RWPE1 (cell line): ENCODE data around the gene COL25A1.

ENCODE experiments used
- CTCF ChIA-PET: fragments of 350-600 bp; sonication (Branson Sonifier 250); formaldehyde crosslinking; extraction: SDS; loops from one replicate; lab custom pipeline; 2021; lab: Yijun Ruan, JAX
- POLR2A ChIA-PET: fragments of 400-600 bp; formaldehyde crosslinking; extraction: SDS; loops from one replicate; lab custom pipeline; 2020; ENCODE audit warnings: antibody characterized with exemption; ENCODE audit not compliant: low non-redundant PET; lab: Yijun Ruan, JAX
- DNase-seq: peaks from one replicate; pipeline ENCODE4 v3.0.0; 2012; ENCODE audit warnings: low spot score
- H3K27ac ChIP-seq: fragments of 450-650 bp; 2 replicates; pipeline ENCODE4 v1.5.1; 2017
- TF ChIP-seq, protein P1 (sequence below): fragments of 450-650 bp; conservative IDR thresholded peaks from 2 replicates; pipeline ENCODE4 v1.5.1; 2017; ENCODE audit warnings: low read depth, mild to moderate bottlenecking

Gene COL25A1

DNA sequence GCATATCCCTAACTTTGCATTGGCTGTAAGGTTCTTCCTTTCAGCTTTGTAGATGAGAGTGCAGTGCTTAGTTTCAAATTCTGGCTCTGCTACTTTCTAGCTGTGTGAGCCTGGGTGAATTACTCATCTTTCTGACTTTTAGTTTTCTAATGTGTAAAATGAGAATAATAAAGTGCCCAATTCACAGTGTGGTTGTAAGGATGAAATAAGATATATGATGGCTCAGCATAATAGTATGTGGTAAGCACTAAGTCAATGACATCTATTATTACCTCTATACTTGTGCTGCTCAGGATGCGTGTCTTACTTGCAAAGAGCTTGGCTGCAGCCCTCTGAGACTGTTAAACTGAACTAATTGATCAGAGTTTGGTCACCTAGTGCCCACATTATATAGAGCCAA is 509.0 kb downstream of the COL25A1 start:
- TF ChIP-seq, protein P1, sequence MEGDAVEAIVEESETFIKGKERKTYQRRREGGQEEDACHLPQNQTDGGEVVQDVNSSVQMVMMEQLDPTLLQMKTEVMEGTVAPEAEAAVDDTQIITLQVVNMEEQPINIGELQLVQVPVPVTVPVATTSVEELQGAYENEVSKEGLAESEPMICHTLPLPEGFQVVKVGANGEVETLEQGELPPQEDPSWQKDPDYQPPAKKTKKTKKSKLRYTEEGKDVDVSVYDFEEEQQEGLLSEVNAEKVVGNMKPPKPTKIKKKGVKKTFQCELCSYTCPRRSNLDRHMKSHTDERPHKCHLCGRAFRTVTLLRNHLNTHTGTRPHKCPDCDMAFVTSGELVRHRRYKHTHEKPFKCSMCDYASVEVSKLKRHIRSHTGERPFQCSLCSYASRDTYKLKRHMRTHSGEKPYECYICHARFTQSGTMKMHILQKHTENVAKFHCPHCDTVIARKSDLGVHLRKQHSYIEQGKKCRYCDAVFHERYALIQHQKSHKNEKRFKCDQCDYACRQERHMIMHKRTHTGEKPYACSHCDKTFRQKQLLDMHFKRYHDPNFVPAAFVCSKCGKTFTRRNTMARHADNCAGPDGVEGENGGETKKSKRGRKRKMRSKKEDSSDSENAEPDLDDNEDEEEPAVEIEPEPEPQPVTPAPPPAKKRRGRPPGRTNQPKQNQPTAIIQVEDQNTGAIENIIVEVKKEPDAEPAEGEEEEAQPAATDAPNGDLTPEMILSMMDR: no peak
- CTCF ChIA-PET: no interaction called here
- no peak overlapping the region for H3K27ac ChIP-seq
- POLR2A ChIA-PET: no interaction called here
- DNase-seq: no peak

DNA sequence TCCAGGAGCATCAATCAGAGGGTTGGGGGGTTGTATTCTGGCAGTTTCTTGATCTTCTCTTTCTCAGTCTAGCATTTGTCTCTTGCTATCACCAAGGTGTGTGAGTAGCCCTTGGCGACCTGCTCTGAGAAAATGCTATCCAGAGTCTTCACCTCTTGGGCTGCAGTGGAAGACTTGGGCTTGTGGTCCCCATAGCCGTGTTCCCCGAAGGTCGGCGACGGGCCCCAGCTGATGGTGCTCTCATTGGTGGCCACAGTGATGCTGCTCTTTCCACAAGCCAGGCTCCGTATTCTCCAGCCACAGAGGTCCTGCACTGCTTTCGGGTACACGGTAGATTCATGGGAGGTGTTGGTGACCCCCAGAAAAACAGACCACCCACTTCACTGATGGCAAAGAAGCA is 513.7 kb downstream of the COL25A1 start:
- no peak for DNase-seq
- POLR2A ChIA-PET: no interaction called here
- TF ChIP-seq, protein P1: no peak
- CTCF ChIA-PET: no interaction called here
- H3K27ac ChIP-seq: no peak overlapping the region

DNA sequence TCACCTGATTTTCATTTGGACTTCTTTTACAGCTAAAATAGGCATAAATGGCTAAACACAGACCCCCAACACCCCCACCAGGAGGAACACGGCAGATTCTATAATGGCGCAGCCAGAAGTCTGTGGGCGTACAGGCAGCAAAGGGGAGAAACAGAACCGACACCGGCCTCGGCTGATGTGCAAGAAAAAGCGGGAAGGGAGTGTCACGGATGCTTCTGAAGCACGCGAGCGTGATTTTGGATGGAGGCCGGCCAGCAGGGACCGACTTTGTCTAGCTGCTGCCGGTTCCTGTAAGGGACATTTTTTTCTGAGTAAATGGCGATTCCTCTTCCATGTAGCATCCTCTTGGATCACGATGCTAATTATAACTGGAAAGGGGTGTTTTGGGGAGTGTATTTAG is 514.7 kb downstream of the COL25A1 start:
- DNase-seq: no peak
- ChIA-PET CTCF (no interaction called here), POLR2A (no interaction called here)
- TF ChIP-seq, protein P1: no peak
- H3K27ac ChIP-seq: no peak overlapping the region

DNA sequence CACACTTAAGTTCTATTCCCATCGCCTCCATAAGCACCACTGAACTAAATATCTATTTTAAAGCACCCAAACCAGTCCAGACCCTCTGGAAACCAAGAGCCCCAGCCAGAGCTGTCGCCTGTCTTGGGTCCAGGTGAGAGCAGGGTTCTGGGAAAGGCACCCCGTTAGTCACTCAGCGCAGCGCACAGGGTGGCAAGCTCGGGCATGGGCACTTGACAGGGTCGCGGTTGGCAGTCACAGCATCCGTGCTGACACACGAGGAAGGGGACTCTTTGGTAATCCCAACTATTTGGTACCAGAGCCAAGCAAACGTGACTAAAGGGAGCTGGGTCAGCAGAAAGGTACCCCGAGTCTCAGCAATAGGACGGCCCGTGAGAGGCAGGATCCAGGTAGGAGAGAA is 515.4 kb downstream of the COL25A1 start:
- DNase-seq: no peak
- POLR2A ChIA-PET: no interaction called here
- H3K27ac ChIP-seq: no peak overlapping the region
- CTCF ChIA-PET: no interaction called here
- TF ChIP-seq, protein P1: no peak

DNA sequence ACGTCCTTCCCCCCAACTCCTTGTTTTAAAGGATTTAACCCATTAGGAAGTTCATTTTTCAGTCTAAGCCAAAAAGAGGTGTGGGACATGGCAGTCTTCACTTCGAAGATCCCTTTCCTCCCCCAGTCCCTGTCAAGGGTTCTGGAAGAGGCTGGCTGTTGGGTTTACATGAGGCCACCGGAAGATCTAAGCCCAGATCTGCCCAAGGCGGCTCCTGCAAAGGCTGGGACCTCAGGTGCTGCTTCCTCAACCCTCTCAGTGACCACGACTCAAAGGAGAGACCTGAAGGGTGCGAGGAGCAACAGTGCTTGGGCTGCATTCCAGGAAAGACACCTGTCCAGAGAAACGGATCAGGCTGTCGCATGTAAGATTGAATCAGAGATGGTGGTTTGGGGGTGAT is 516.1 kb downstream of the COL25A1 start:
- H3K27ac ChIP-seq: no peak overlapping the region
- DNase-seq: no peak
- ChIA-PET CTCF (no interaction called here), POLR2A (no interaction called here)
- TF ChIP-seq, protein P1: no peak

DNA sequence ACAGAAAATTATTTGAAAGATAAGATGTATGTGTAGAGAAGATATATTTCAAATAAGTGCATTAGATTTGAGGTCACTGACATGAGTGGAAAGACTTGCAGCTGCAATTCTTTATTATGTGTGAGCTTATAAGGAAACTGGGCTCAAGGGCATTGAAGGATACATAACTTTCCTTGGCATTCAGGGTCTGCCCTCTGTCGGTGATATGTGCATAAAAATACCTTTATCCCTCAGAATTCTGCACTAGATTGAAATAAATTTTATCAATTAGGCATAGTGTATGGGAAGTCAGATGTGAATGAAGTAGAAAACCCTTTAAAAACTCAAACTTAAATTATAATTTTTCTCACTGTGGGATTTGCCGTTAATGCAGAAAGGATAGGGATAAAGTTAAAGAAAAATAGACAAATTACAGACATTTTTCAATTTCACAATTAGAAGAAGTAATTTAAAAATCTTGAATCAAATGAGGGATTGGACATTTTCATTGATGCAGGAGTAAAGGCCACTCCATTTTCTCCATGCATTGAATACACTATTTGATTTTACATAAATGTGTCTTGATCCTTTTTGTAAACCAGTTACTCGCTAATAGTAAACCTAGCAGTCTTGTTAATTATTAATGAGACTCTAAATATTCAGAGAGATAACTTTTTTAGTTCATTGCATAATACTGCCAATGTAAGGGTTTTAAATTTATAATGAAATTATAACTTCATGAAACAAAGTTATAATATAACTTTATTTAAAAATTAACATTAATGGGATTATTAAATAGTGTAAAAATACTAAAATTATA is 518.6 kb downstream of the COL25A1 start:
- TF ChIP-seq, protein P1: no peak
- POLR2A ChIA-PET: no interaction called here
- no peak overlapping the region for H3K27ac ChIP-seq
- CTCF ChIA-PET: interaction anchor here (0.7 kb wide), 2 partner anchors 765 to 793 kb away, joined by 3 to 4 read pairs; no protein-coding TSS in a partner anchor
- DNase-seq: no peak
